Measurements from ENCODE around the gene SF3A1.

DNA sequence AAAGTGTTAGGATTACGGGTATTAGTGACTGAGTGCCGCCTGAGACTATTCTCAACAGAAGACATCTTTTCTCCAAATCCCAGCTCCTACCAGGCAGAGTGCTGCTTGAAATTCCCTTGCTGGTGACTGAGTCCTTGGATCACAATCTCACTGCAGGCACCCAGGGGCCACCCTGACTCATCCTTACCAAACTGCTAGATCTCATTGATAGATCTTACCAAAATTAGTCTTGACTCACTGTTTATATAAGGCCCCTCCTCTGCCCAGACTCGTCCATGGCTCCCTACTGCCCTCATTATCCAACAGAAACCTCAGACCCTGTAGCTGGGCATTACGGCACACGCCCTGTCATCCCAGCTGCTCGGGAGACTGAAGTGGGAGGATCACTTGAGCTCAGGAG is 44.6 kb downstream of the SF3A1 start:
- TF ChIP-seq ZNF274 (IDR thresholded peaks at IDR 0.05; ENCODE audit: low read depth, low read length), result no peak
- TF ChIP-seq, protein P1, sequence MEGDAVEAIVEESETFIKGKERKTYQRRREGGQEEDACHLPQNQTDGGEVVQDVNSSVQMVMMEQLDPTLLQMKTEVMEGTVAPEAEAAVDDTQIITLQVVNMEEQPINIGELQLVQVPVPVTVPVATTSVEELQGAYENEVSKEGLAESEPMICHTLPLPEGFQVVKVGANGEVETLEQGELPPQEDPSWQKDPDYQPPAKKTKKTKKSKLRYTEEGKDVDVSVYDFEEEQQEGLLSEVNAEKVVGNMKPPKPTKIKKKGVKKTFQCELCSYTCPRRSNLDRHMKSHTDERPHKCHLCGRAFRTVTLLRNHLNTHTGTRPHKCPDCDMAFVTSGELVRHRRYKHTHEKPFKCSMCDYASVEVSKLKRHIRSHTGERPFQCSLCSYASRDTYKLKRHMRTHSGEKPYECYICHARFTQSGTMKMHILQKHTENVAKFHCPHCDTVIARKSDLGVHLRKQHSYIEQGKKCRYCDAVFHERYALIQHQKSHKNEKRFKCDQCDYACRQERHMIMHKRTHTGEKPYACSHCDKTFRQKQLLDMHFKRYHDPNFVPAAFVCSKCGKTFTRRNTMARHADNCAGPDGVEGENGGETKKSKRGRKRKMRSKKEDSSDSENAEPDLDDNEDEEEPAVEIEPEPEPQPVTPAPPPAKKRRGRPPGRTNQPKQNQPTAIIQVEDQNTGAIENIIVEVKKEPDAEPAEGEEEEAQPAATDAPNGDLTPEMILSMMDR (IDR thresholded peaks at IDR 0.05 in 2 of 3, conservative IDR thresholded peaks at IDR 0.05 in 1 of 3; ENCODE audit: borderline replicate concordance in 1 of 3, insufficient read depth in 1 of 3, low read depth in 2 of 3, low read length in 2 of 3), result no peak
- no peak for TF ChIP-seq EZH2phosphoT487 (IDR thresholded peaks at IDR 0.05; ENCODE audit: borderline replicate concordance)
- no peak for TF ChIP-seq POLR2AphosphoS5 (IDR thresholded peaks at IDR 0.05; ENCODE audit: low read depth, low read length)
- no peak for TF ChIP-seq EZH2 (IDR thresholded peaks at IDR 0.05)
- TF ChIP-seq EGR1 (IDR thresholded peaks at IDR 0.05; ENCODE audit: low read depth), result no peak
